Measurements from ENCODE around the gene CUX1.

Gene CUX1

DNA sequence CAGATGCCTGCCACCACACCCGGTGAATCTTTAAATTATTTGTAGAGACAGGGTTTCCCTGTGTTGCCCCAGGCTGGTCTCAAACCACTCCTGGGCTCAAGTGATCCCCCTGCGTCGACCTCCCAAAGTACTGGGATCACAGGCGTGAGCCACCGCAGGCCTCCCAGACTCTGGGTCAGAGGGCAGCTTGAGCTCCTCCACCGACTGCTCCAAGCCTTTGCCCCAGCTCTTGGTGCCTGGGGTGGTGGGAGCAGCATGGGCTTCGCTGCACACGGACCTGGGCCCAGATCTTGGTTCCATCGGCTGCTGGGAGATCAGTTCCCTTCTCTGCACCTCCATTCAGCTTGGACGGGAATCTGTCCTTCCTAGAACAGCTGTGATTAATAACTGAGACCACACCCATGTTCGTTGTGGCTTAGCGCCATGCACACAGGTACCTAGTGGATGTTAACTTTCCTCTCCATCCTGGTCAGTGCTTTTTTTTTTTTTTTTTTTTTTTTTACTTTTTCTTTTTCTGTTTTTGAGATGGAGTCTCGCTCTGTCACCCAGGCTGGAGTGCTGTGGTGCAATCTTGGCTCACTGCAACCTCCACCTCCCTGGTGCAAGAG, 125.3 kb downstream of the CUX1 start:
- H3K4me3 ChIP-seq (ENCODE audit: control insufficient read depth, low read depth, low read length): no peak overlapping the region
- DNase-seq (ENCODE audit: low read depth): no peak
- TF ChIP-seq, protein P1, sequence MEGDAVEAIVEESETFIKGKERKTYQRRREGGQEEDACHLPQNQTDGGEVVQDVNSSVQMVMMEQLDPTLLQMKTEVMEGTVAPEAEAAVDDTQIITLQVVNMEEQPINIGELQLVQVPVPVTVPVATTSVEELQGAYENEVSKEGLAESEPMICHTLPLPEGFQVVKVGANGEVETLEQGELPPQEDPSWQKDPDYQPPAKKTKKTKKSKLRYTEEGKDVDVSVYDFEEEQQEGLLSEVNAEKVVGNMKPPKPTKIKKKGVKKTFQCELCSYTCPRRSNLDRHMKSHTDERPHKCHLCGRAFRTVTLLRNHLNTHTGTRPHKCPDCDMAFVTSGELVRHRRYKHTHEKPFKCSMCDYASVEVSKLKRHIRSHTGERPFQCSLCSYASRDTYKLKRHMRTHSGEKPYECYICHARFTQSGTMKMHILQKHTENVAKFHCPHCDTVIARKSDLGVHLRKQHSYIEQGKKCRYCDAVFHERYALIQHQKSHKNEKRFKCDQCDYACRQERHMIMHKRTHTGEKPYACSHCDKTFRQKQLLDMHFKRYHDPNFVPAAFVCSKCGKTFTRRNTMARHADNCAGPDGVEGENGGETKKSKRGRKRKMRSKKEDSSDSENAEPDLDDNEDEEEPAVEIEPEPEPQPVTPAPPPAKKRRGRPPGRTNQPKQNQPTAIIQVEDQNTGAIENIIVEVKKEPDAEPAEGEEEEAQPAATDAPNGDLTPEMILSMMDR (IDR thresholded peaks at IDR 0.05; ENCODE audit: control insufficient read depth, insufficient read depth, low read depth, low read length, missing control alignments): no peak

DNA sequence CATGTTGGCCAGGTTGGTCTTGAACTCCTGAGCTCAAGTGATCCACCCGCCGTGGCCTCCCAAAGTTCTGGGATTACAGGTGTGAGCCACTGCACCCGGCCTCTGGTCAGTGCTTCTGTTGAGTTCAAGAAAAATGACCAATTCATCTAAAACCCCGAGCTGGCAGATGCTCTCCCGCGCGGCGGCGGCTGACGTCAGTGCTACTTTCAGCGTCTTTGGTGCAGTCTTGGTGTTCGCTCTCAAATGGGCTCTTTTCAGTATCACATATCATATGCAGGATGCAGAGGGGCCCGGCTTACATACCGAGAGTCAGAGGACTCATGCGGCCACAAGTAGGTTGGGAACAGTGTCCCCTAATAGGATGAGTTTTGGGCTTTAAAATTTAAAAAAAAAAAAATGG, 125.9 kb downstream of the CUX1 start:
- H3K4me3 ChIP-seq (ENCODE audit: control insufficient read depth, low read depth, low read length): no peak overlapping the region
- DNase-seq (ENCODE audit: low read depth): no peak
- TF ChIP-seq, protein P1 (IDR thresholded peaks at IDR 0.05; ENCODE audit: control insufficient read depth, insufficient read depth, low read depth, low read length, missing control alignments): no peak

GRCh38 chr7:101943889-101944600, 126.6 kb downstream of the CUX1 start:
- no peak for DNase-seq (ENCODE audit: low read depth)
- H3K4me3 ChIP-seq (ENCODE audit: control insufficient read depth, low read depth, low read length): no peak overlapping the region
- TF ChIP-seq, protein P1 (IDR thresholded peaks at IDR 0.05; ENCODE audit: control insufficient read depth, insufficient read depth, low read depth, low read length, missing control alignments): no peak

DNA sequence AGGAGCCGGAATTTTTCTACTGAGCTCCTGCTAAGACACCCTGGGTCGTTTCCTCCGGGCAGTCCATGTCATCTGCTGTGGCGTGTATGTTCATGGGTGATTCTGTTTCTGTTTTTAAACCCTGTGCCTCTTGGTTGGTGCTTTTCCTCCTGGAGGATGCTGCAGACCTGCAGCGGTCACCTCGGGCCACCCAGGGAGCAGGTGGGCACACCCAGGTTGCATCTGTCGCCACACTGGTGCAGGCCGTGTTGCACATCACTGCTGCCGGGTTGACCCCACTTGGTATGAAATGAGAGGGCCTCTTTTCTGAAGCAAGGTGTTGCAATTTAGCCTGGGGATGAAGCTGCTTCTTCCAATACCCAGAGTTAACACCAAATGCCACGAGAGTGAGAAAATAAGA, 127.2 kb downstream of the CUX1 start:
- no peak for DNase-seq (ENCODE audit: low read depth)
- TF ChIP-seq, protein P1 (IDR thresholded peaks at IDR 0.05; ENCODE audit: control insufficient read depth, insufficient read depth, low read depth, low read length, missing control alignments): no peak
- no peak overlapping the region for H3K4me3 ChIP-seq (ENCODE audit: control insufficient read depth, low read depth, low read length)

- H3K4me3 ChIP-seq (ENCODE audit: control insufficient read depth, low read depth, low read length): no peak overlapping the region
- TF ChIP-seq, protein P1 (IDR thresholded peaks at IDR 0.05; ENCODE audit: control insufficient read depth, insufficient read depth, low read depth, low read length, missing control alignments): no peak
- DNase-seq (ENCODE audit: low read depth): no peak
Observed at GRCh38 chr7:101945034-101945758, 127.8 kb downstream of the CUX1 start.

DNA sequence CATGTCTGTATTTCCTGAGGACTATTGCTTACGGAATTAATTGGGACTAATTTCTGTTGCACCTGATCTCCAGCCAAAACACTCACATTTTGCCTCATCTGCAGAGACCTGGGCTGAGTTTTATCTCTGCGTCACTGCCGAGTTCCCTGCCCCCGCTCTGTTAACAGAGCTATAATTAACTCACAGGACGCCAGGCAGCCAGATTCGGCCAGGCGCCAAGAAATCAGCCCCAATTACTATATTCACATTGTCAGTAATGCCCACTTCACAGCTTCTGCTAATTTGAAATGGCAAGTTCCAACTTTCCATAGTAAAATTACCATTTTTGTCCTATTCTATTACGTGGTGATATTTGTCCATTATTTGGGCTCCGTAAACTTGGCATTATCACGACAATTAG, 130.5 kb downstream of the CUX1 start:
- no peak for DNase-seq (ENCODE audit: low read depth)
- TF ChIP-seq, protein P1 (IDR thresholded peaks at IDR 0.05; ENCODE audit: control insufficient read depth, insufficient read depth, low read depth, low read length, missing control alignments): no peak
- H3K4me3 ChIP-seq (ENCODE audit: control insufficient read depth, low read depth, low read length): no peak overlapping the region
